GM18858 (cell line): ENCODE results near the gene DCC.
A peak's percentile ranks its signal among the peaks of the same experiment; 100 is the strongest.

ENCODE experiments used
- ATAC-seq: cut with Tn5 transposase; IDR thresholded peaks from one replicate; pipeline ENCODE4 v1.9.1; 2021; ENCODE audit not compliant: unreplicated experiment

The DCC gene

DNA sequence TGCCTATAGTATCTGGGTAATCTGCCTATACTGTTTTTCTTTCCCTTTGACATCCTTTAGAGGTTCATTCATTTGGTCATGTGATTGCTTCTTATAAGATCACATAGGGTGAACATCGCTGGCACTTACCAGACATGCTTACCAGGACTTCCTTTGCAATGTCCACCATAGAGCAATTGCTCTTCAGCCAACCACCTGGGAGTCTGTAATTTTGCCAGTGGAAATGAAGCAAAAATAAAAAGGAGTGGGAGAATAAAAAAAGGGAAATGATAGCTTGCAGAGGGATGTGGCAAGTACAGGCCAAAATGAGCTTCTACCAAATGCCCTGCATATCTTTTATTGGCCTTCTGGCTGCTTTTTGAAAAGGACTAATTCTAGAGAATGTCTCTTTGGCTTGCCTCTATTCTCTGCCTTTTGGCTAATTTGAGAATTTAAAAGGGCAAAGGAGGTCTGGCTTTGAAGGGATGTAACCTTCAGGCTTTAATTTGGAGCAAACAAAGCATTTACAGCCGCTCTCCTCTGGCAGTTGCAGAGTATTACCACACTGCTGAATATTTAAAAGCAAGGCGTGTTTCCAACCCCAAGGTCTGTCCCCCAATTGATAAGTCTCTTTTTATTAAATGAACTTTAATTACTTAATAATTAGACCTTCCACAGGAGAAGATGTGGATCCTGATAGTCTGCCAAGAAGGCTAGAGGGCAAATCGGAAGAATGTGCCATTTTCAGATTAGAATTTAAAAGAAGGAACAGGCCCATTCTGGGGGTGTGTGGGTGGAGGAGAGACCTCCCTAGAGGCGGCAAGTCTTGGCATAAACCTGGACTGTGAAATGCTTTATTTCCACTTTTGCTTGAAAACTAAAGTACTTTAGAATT, 557.9 kb downstream of the DCC start:
- ATAC-seq, result no peak

GRCh38 chr18:52898485-52899058, 558.6 kb downstream of the DCC start:
- no peak for ATAC-seq

- no peak for ATAC-seq
Observed at GRCh38 chr18:52902188-52902587, 562.2 kb downstream of the DCC start.

DNA sequence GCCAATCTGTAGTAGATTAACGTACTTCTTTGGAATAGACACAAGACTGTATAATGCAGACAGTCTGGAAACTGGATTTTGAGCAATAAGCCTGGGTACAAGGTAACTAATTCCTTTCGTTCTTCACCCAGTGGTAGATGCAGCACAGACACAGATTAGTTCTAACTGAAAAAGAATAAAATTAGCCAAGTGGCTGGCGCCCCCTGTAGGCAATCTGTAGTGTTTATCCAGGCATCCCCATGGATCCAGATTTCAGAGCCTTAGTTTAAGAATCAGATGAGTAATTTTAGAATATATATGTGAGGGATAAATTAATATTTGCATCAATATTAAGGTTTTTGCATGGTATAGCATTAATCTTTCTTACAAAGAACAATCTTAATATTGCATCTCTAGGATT, 563.9 kb downstream of the DCC start:
- ATAC-seq, result peak; percentile 71

DNA sequence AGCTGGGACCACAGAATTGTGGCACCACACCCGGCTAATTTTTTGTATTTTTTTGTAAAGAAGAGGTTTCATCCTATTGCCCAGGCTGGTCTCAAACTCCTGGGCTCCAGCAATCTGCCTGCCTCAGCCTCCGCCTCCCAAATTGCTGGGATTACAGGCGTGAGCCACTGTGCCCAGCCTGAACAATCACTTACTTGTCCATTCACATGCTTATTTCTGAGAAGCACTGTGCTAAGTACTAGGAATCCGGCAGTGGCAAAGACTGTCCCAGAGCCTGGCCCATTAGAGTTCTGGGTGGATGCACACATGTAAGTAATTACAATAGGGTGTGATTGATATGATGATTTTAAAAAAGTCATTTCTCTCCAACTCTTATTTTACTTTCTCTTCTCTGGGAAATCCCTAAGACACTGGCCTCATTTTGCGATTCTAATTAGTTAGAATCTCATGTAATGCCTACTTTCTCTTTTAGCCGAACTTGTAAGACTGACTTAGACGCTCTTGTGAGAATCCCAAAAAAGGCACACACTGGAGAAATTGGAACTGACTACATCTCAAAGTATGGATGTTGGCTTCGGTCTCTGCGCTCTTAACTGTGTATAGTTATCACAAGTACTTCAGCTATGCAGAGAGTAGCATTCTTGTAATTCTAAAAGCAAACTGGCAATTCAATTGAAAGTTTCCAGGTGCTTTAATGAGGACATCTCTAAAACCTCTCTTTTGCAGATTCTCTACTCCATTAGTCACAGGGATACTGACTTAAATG, 567.7 kb downstream of the DCC start:
- ATAC-seq, result no peak

DNA sequence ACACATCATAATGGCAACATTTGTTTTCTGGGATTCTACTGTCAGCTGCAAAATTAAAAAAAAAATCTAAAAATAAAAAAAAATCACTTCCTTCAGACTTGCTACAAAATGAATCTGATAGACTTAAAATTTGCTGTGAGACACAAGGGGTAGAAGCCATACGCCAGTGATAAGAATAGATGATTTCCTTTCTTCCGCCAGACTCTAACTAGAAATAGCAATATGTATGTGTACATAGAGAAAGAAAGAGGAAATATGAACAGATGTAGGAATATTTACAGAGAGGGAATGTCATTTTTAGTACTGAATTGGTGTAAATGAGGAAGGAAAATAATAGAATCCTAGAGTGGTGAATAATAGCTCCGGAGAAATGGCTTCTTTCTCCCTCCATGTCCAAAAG, 574.2 kb downstream of the DCC start:
- ATAC-seq, result no peak

- no peak for ATAC-seq
Observed at GRCh38 chr18:52920665-52921064, 580.7 kb downstream of the DCC start.

DNA sequence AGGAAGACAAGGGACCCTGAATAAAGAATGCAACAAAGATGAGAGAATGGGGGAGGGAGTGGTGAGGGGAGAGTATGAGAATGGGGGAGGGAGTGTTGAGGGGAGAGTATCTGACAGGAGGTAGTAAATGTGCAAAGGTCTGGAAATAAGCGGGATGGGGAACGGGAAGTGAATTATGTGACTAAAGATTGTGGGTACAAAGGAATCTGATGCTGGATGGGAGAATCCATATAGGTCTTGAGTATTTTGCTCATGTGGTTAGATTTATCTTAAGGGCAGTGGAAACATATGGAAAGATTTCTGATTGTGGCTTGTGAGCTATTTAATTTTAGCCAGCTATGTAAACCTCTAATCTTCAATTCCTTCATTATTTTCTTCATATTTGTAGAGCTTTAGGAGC, 593.4 kb downstream of the DCC start:
- ATAC-seq, result no peak

- no peak for ATAC-seq
Observed at GRCh38 chr18:52936931-52937330, 596.9 kb downstream of the DCC start.

DNA sequence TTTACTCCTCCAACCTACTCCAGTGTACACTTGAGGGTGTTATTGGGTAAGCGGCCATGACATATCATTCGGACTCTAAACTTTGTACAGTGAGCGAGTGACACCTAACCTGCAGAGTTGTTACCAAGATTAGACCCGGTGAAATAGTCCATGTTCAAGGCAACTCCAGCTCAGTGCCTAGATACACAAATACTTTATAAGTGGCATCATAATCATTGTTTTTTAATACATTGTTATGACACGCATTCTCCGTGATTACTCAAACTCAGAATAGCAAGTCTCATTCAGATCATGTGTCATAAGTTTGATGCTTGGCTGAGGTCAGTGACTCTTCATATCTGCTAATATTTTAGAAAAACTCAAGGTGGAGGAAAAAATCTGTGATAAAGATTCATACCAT, 597.8 kb downstream of the DCC start:
- ATAC-seq, result no peak

- ATAC-seq, result no peak
Observed at GRCh38 chr18:52945552-52945951, 605.6 kb downstream of the DCC start.

DNA sequence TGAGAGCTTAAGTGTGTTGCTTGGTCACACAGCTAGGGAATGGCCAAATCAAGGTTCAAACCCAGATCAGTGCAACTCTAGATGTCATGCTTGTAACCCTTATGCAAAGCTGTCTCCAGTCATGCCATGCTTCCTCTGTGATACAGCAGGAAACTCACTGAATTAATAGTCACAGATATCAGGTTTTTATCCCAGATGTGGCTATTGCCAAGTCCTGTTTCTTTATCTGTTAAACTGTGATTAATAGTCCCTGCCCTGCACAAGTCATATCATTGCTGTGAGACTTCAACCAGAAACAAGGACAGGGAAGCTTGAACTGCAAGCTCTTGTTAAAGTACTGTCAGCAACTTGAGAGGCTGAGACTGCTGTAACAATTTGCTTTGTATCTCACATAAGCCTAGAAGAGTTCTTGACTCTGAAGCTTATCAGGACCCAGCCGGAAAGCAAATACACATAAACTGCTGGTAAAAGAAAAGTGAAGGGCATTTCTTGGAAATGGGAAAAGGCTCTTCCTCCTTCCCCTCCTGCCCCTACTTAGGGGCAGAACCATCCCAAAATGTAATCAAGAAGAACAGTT, 609.0 kb downstream of the DCC start:
- ATAC-seq, result no peak

GRCh38 chr18:52950155-52950554, 610.2 kb downstream of the DCC start:
- no peak for ATAC-seq

DNA sequence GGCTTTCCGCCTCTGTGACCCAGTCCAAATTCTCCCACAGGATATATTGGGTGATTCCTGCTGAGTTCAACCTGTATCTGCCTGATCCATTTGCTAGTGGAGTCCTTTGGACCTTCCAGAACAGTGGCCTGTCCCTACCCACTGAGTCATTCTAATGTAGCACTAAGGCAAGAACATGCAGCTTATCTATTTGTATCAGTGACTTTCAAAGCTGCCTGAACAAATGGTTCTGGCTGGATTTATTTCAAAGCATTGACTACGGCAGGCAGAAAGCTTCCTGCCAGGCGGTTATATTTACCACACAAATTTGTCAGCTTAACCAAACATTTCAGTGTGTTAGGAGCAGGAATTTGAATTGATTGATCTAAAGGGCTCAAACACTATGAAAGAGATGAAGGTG, 613.4 kb downstream of the DCC start:
- no peak for ATAC-seq

GRCh38 chr18:52963481-52963880, 623.5 kb downstream of the DCC start:
- ATAC-seq, result no peak

GRCh38 chr18:52970686-52971085, 630.7 kb downstream of the DCC start:
- ATAC-seq, result no peak

GRCh38 chr18:52971097-52971496, 631.1 kb downstream of the DCC start:
- ATAC-seq, result no peak

GRCh38 chr18:52979892-52980291, 639.9 kb downstream of the DCC start:
- ATAC-seq, result no peak

GRCh38 chr18:52991246-52991645, 651.2 kb downstream of the DCC start:
- no peak for ATAC-seq

DNA sequence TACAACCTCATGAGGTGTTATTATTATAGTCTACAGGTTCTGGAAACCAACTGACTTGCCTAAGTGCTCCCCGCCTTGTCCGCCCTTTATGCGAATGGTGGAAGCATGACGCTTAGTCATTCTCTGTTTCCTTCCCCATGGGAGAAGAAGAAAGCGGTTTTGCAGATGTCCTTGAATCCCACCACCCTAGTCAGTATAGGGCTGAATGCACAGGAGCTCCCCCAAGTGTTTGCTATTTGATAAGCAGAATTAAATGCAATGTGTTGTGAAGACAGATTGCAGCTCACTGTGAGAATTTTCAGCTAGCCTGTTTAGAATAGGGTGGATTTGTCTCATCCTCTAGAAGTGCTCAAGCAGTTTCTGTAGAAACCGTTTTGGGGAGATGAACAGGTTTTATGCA, 652.0 kb downstream of the DCC start:
- no peak for ATAC-seq

- no peak for ATAC-seq
Observed at GRCh38 chr18:52995875-52996274, 655.9 kb downstream of the DCC start.

- no peak for ATAC-seq
Observed at GRCh38 chr18:52999633-53000032, 659.6 kb downstream of the DCC start.
